B cell (primary cell): Measurements from ENCODE around the gene STX1A. TPM values are rescaled to one million over a fixed set of nuclear protein-coding genes. Genes with fewer than 3 reads are reported as not detected.
"Not testable (repeated sequence)": the region's sequence is repeated elsewhere in the genome, so short reads cannot be mapped to it uniquely, and the experiment has no call there.

Experiments used
- ATAC-seq: fragments of 200-7000 bp; cut with Tn5 transposase; one replicate; pipeline ENCODE4 v1.10.0; 2021; ENCODE audit warnings: low read depth, mild to moderate bottlenecking, moderate number of reproducible peaks, moderate library complexity
- CTCF ChIA-PET: fragments of 350-600 bp; sonication (Branson Sonifier 250); formaldehyde crosslinking; loops from one replicate; lab custom pipeline; 2021; ENCODE audit warnings: antibody characterized with exemption, inconsistent platforms; lab: Charles Lee
- POLR2A ChIA-PET: fragments of 350-600 bp; sonication (Branson Sonifier 250); formaldehyde crosslinking; loops from one replicate; lab custom pipeline; 2021; ENCODE audit warnings: antibody characterized with exemption; lab: Charles Lee
- DNase-seq: peaks from one replicate; pipeline ENCODE4 v3.0.0; 2013
- H2AFZ ChIP-seq: 2 replicates; pipeline ENCODE4 v1.6.1; 2012; ENCODE audit warnings: mild to moderate bottlenecking, low read depth, low read length; ENCODE audit not compliant: insufficient read depth, poor library complexity, severe bottlenecking
- H3K27ac ChIP-seq, 2 donors: 1 replicate in 1 of 2; 2 replicates in 1 of 2; pipeline ENCODE4 v1.5.1; 2012 to 2013; ENCODE audit warnings: low read length in 2 of 2, mild to moderate bottlenecking in 2 of 2, moderate library complexity in 1 of 2
- H3K27me3 ChIP-seq, 4 experiments: fragments of 200-600 bp in 1 of 4; sonication (generic) in 1 of 4; replicated peaks in 1 of 4; 1 replicate in 2 of 4; 2 replicates in 2 of 4; pipeline versions ENCODE4 v1.6.1 to v1.7.0; 2013 to 2016; ENCODE audit warnings: low read length in 3 of 4, mild to moderate bottlenecking in 2 of 4, mixed read lengths in 1 of 4, moderate library complexity in 1 of 4; ENCODE audit not compliant: insufficient read depth in 4 of 4, control insufficient read depth in 3 of 4; ENCODE audit errors: control extremely low read depth in 1 of 4
- H3K36me3 ChIP-seq, 2 experiments: replicated peaks in 1 of 2; 1 replicate in 1 of 2; 2 replicates in 1 of 2; pipeline versions ENCODE4 v1.6.1 to v1.7.1; 2013; ENCODE audit warnings: low read length in 1 of 2; ENCODE audit not compliant: insufficient read depth in 2 of 2, control insufficient read depth in 1 of 2; ENCODE audit errors: control extremely low read depth in 1 of 2, extremely low read depth in 1 of 2
- H3K4me1 ChIP-seq, 2 donors: fragments of 200-600 bp in 1 of 2; sonication (generic) in 1 of 2; 1 replicate in 1 of 2; 2 replicates in 1 of 2; pipeline versions ENCODE4 v1.5.1 to v1.6.1; 2013 to 2017; ENCODE audit warnings: low read length in 2 of 2; ENCODE audit not compliant: control insufficient read depth in 2 of 2, insufficient read depth in 2 of 2
- H3K4me2 ChIP-seq: replicated peaks from 2 replicates; pipeline ENCODE3; 2012; ENCODE audit warnings: mild to moderate bottlenecking, low read depth, low read length; ENCODE audit not compliant: poor library complexity, severe bottlenecking
- H3K4me3 ChIP-seq, 5 experiments: fragments of 200-600 bp in 1 of 5; sonication (generic) in 1 of 5; 1 replicate in 3 of 5; 2 replicates in 2 of 5; pipeline versions ENCODE4 v1.5.1 to v1.7.0; 2011 to 2016; ENCODE audit warnings: low read length in 4 of 5, mild to moderate bottlenecking in 4 of 5, low read depth in 2 of 5, control low read depth in 1 of 5, moderate library complexity in 1 of 5; ENCODE audit not compliant: insufficient read depth in 1 of 5; ENCODE audit errors: control extremely low read depth in 1 of 5, extremely low read depth in 1 of 5
- H3K79me2 ChIP-seq: fragments of 200-600 bp; sonication (generic); one replicate; pipeline ENCODE4 v1.6.0; 2016; ENCODE audit warnings: low read length; ENCODE audit not compliant: control insufficient read depth, insufficient read depth
- H3K9ac ChIP-seq: fragments of 200-600 bp; sonication (generic); 2 replicates; pipeline ENCODE4 v1.6.1; 2017; ENCODE audit warnings: mild to moderate bottlenecking, low read length, moderate library complexity
- H3K9me3 ChIP-seq, 3 donors: one replicate each; pipeline versions ENCODE4 v1.6.1 to v1.7.1; 2013; ENCODE audit warnings: low read length in 2 of 3; ENCODE audit not compliant: control insufficient read depth in 2 of 3, insufficient read depth in 1 of 3; ENCODE audit errors: control extremely low read depth in 1 of 3
- H4K20me1 ChIP-seq: 2 replicates; pipeline ENCODE4 v1.6.0; 2012; ENCODE audit warnings: mild to moderate bottlenecking, low read length; ENCODE audit not compliant: insufficient read depth, control insufficient read depth, poor library complexity, severe bottlenecking
- H3K27ac Mint-ChIP-seq: one replicate; pipeline ENCODE4 v1.8.0; 2021; ENCODE audit warnings: mixed read lengths
- H3K27me3 Mint-ChIP-seq: one replicate; pipeline ENCODE4 v1.8.0; 2021; ENCODE audit warnings: mixed read lengths
- H3K4me1 Mint-ChIP-seq: one replicate; pipeline ENCODE4 v1.8.0; 2021; ENCODE audit warnings: mixed read lengths
- H3K4me3 Mint-ChIP-seq: one replicate; pipeline ENCODE4 v1.8.0; 2021; ENCODE audit warnings: mixed read lengths
- H3K9me3 Mint-ChIP-seq: one replicate; pipeline ENCODE4 v1.8.0; 2022; ENCODE audit warnings: mixed read lengths; ENCODE audit not compliant: insufficient read depth
- EZH2 ChIP-seq: IDR thresholded peaks from 2 replicates; pipeline ENCODE4 v1.6.1; 2012; ENCODE audit warnings: borderline replicate concordance, low read depth, mild to moderate bottlenecking, moderate library complexity, low read length; ENCODE audit not compliant: insufficient read depth, poor library complexity, severe bottlenecking
- WGBS: methylation state at CpG from one replicate; pipeline ENCODE4 v1.1.5; 2013; ENCODE audit warnings: missing lambda C conversion rate; ENCODE audit not compliant: insufficient coverage; 5-methylcytosine and 5-hydroxymethylcytosine counted together
- intact Hi-C: fragments of 100-400 bp; cut with micrococcal nuclease; formaldehyde crosslinking; loops from one replicate; pipeline ENCODE4 v1.10.0; 2022
- polyA plus RNA-seq: library from polyadenylated mRNA; depleted of rRNA; stranded (reverse); fragments of >200 nt; gene quantifications from 2 replicates; pipeline ENCODE4 v1.2.3, GENCODE V29; 2012
- total RNA-seq, 2 donors: library from RNA; stranded (reverse); fragments of 120-200 nt in 1 of 2; gene quantifications; 1 replicate in 1 of 2; 2 replicates in 1 of 2; pipeline versions ENCODE4 v1.2.3 to v1.2.4, GENCODE V29; 2013 to 2022
- TF ChIP-seq, protein P1 (sequence below): fragments of 200-600 bp; IDR thresholded peaks from one replicate; pipeline ENCODE4 v1.8.0; 2022; ENCODE audit warnings: antibody characterized with exemption, mild to moderate bottlenecking

Gene STX1A
- total and polyA plus RNA-seq, 2 donors (not counting 1 experiment from before 2014, with no cell fraction given) = 3.1 to 9.6 TPM

DNA sequence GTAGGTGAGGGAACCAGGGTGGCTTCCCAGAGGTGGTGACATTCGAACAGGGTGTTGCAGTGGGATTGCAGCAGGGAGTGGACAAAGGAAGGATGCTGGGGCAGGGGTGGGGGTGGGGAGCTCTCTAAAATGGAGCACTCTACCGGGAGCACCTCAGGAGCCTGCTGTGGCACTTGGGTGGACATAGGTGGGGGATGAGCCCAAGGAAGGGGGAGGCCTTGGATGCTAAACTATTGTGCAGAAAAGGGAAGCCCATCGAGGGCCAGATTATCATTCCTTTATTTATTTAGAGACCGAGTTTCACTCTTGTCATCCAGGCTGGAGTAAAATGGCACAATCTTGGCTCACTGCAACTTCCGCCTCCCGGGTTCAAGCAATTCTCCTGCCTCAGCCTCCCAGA lies 3.3 kb upstream of the STX1A start:
- Histone ChIP-seq H3K27ac (no peak overlapping the region), H3K36me3 (no peaks in the 10 kb centered on the region), H3K27me3 (peaks cover 0 to 40% (median 16%) of the 10 kb centered on the region in 4 experiments), H3K4me2 (no peak overlapping the region), H3K4me1 (peaks cover 19 to 21% of the 10 kb centered on the region in 2 donors), H2AFZ (no peak overlapping the region), H4K20me1 (peaks cover 6% of the 10 kb centered on the region), H3K79me2 (no peaks in the 10 kb centered on the region), H3K4me3 (no peak overlapping the region), H3K9me3 (peaks cover 0 to 11% (median 0%) of the 10 kb centered on the region in 3 donors), H3K9ac (no peak overlapping the region)
- ATAC-seq = no peak
- Mint-ChIP-seq H3K27me3 (peaks cover 12% of the 10 kb centered on the region), H3K9me3 (no peaks in the 10 kb centered on the region), H3K4me1 (peaks cover 16% of the 10 kb centered on the region), H3K4me3 (no peak overlapping the region), H3K27ac (no peak overlapping the region)
- TF ChIP-seq EZH2 = no peak
- TF ChIP-seq, protein P1, sequence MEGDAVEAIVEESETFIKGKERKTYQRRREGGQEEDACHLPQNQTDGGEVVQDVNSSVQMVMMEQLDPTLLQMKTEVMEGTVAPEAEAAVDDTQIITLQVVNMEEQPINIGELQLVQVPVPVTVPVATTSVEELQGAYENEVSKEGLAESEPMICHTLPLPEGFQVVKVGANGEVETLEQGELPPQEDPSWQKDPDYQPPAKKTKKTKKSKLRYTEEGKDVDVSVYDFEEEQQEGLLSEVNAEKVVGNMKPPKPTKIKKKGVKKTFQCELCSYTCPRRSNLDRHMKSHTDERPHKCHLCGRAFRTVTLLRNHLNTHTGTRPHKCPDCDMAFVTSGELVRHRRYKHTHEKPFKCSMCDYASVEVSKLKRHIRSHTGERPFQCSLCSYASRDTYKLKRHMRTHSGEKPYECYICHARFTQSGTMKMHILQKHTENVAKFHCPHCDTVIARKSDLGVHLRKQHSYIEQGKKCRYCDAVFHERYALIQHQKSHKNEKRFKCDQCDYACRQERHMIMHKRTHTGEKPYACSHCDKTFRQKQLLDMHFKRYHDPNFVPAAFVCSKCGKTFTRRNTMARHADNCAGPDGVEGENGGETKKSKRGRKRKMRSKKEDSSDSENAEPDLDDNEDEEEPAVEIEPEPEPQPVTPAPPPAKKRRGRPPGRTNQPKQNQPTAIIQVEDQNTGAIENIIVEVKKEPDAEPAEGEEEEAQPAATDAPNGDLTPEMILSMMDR = no peak
- DNase-seq = no peak
- intact Hi-C loops = no loop called here
- 66% methylated on average over 5 of the region's 6 CpGs for WGBS
- ChIA-PET POLR2A (interaction anchor here (0.6 to 0.7 kb wide), 2 partner anchors 12 to 16 kb away, joined by 4 read pairs; partner anchors contain the start of gene ABHD11), CTCF (interaction anchor here (0.6 to 6.4 kb wide), 3 partner anchors 11 to 136 kb away, joined by 3 to 93 read pairs (median 3); no protein-coding TSS in a partner anchor)

DNA sequence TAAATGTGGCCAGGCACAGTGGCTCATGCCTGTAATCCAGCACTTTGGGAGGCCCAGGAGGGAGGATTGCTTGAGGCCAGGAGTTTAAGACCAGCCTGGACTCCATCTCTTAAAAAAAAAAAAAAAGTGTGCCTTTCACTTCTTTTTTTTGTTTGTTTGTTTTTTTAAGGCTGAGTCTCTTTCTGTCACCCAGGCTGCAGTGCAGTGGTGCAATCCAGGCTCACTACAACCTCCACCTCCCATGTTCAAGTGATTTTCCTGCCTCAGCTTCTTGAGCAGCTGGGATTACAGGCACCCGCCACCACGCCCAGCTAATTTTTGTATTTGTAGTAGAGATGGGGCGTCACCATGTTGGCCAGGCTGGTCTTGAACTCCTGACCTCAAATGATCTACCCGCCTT lies 2.7 kb upstream of the STX1A start:
- ATAC-seq, H3K9me3 Mint-ChIP-seq, intact Hi-C loops, H3K27ac Mint-ChIP-seq, H3K79me2 ChIP-seq, DNase-seq, H3K27ac ChIP-seq, H3K9ac ChIP-seq, H3K4me3 Mint-ChIP-seq, H3K4me3 ChIP-seq, H3K4me2 ChIP-seq, H3K36me3 ChIP-seq, H2AFZ ChIP-seq: not testable (repeated sequence)
- H3K27me3 ChIP-seq = peaks cover 0 to 46% (median 21%) of the 10 kb centered on the region in 4 experiments
- WGBS = 100% methylated on average over 2 of the region's 4 CpGs
- peaks cover 12% of the 10 kb centered on the region for H4K20me1 ChIP-seq
- peaks cover 0 to 11% (median 0%) of the 10 kb centered on the region in 3 donors for H3K9me3 ChIP-seq
- Mint-ChIP-seq H3K4me1 (peaks cover 20% of the 10 kb centered on the region), H3K27me3 (peaks cover 15% of the 10 kb centered on the region)
- POLR2A ChIA-PET = interaction anchor here (0.7 kb wide), 1 partner anchor 17 kb away, joined by 4 read pairs; the partner anchor contains the start of gene ABHD11
- H3K4me1 ChIP-seq = peaks cover 25 to 27% of the 10 kb centered on the region in 2 donors
- CTCF ChIA-PET = interaction anchor here (0.7 to 6.4 kb wide), 3 partner anchors 13 to 135 kb away, joined by 3 to 93 read pairs (median 3); no protein-coding TSS in a partner anchor
